Sigmoid colon (tissue), 3 donors: Measurements from ENCODE around the gene MEGF11.

ENCODE experiments used
- POLR2A ChIP-seq, 2 donors: fragments of 450-650 bp; IDR thresholded peaks; one replicate each; pipeline ENCODE4 v1.6.1; 2016; ENCODE audit warnings: antibody characterized with exemption in 2 of 2, mild to moderate bottlenecking in 2 of 2, moderate library complexity in 2 of 2
- TF ChIP-seq, protein P1 (sequence below), 4 experiments: fragments of 450-650 bp in 3 of 4; fragments of 200-600 bp in 1 of 4; IDR thresholded peaks; one replicate each; pipeline ENCODE4 v1.5.1; 2016 to 2019; ENCODE audit warnings: antibody characterized with exemption in 4 of 4, mild to moderate bottlenecking in 3 of 4, moderate library complexity in 2 of 4

GRCh38 chr15:65918357-65918920 is 335.1 kb downstream of the MEGF11 start:
- TF ChIP-seq, protein P1, sequence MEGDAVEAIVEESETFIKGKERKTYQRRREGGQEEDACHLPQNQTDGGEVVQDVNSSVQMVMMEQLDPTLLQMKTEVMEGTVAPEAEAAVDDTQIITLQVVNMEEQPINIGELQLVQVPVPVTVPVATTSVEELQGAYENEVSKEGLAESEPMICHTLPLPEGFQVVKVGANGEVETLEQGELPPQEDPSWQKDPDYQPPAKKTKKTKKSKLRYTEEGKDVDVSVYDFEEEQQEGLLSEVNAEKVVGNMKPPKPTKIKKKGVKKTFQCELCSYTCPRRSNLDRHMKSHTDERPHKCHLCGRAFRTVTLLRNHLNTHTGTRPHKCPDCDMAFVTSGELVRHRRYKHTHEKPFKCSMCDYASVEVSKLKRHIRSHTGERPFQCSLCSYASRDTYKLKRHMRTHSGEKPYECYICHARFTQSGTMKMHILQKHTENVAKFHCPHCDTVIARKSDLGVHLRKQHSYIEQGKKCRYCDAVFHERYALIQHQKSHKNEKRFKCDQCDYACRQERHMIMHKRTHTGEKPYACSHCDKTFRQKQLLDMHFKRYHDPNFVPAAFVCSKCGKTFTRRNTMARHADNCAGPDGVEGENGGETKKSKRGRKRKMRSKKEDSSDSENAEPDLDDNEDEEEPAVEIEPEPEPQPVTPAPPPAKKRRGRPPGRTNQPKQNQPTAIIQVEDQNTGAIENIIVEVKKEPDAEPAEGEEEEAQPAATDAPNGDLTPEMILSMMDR (IDR thresholded peaks at IDR 0.05) = no peak
- no peak for TF ChIP-seq POLR2A (IDR thresholded peaks at IDR 0.05)
